Kidney (tissue), 14 donors: ENCODE data around the gene TERT. TPM values are rescaled to one million over a fixed set of nuclear protein-coding genes. Genes with fewer than 3 reads are reported as not detected.

Experiments
- DNase-seq, 5 donors: peaks; one replicate each; pipeline ENCODE4 v3.0.0-alpha.2; 2013 to 2020
- FAIRE-seq: peaks from 2 replicates; lab custom pipeline; 2012; peaks lifted over from hg19 to GRCh38; lab: Jason Lieb, UNC
- H3K27ac ChIP-seq, 2 donors: one replicate each; pipeline ENCODE4 v1.7.0; 2013; ENCODE audit warnings: low read depth in 2 of 2, low read length in 2 of 2, inconsistent platforms in 1 of 2
- H3K27me3 ChIP-seq: one replicate; pipeline ENCODE4 v1.7.1; 2013; ENCODE audit warnings: low read length, inconsistent platforms; ENCODE audit not compliant: control insufficient read depth, insufficient read depth
- H3K36me3 ChIP-seq, 3 donors: one replicate each; pipeline versions ENCODE4 v1.7.0 to v1.7.1; 2013; ENCODE audit warnings: low read length in 3 of 3, control low read depth in 1 of 3, inconsistent platforms in 1 of 3; ENCODE audit not compliant: insufficient read depth in 3 of 3, control insufficient read depth in 2 of 3
- H3K4me1 ChIP-seq, 3 donors: one replicate each; pipeline versions ENCODE4 v1.7.0 to v1.7.1; 2013; ENCODE audit warnings: low read length in 3 of 3, inconsistent platforms in 1 of 3, low read depth in 1 of 3; ENCODE audit not compliant: control insufficient read depth in 2 of 3, insufficient read depth in 2 of 3
- H3K4me3 ChIP-seq, 3 donors: one replicate each; pipeline versions ENCODE4 v1.7.0 to v1.8.1; 2013; ENCODE audit warnings: low read length in 3 of 3, control low read depth in 1 of 3, inconsistent platforms in 1 of 3
- H3K9ac ChIP-seq, 3 donors: one replicate each; pipeline versions ENCODE4 v1.7.0 to v1.7.1; 2013; ENCODE audit warnings: low read length in 3 of 3, control low read depth in 1 of 3, inconsistent platforms in 1 of 3
- H3K9me3 ChIP-seq, 3 donors: one replicate each; pipeline versions ENCODE4 v1.7.0 to v1.7.1; 2013; ENCODE audit warnings: low read length in 3 of 3, control low read depth in 1 of 3, inconsistent platforms in 1 of 3; ENCODE audit not compliant: control insufficient read depth in 2 of 3, insufficient read depth in 1 of 3
- intact Hi-C: fragments of 100-400 bp; cut with DNase I; formaldehyde crosslinking; loops from one replicate; pipeline ENCODE4 v1.11.1; 2022
- polyA plus RNA-seq: library from polyadenylated mRNA; stranded (reverse); fragments of 350-450 nt; fragmentation: Illumina TruSeq; extraction: RNeasy Lipid Tissue Mini Kit (QIAGEN cat#74804); gene quantifications from one replicate; pipeline ENCODE4 v1.2.3, GENCODE V29; 2014; ENCODE audit warnings: low read depth, low replicate concordance; ENCODE audit not compliant: insufficient read depth
- total RNA-seq: library from RNA; stranded (reverse); fragmentation: NEBNext Ultra II Directional; extraction: Animal tissue kit (Norgen Biotek cat#: 25700); gene quantifications from one replicate; pipeline ENCODE4 v1.2.1, GENCODE V29; 2021
- TF ChIP-seq, protein P1 (sequence below): IDR thresholded peaks from 3 replicates; pipeline ENCODE4 v1.5.1; 2012; ENCODE audit warnings: mild to moderate bottlenecking, moderate library complexity, borderline replicate concordance; ENCODE audit not compliant: insufficient read depth; ENCODE audit errors: extremely low read depth
- donor health status: control.
- donor health status: control.
- donor health status: control.
- donor health status: control.
- donor health status: control.
- donor health status: DM: yes; HTN: yes; CAD: no.
- donor health status: Normal renal cell carcinoma (clear cell type).

The TERT gene
- total and polyA plus RNA-seq, 2 donors from 2014 or later, result 0.91 TPM; not detected in 1

DNA sequence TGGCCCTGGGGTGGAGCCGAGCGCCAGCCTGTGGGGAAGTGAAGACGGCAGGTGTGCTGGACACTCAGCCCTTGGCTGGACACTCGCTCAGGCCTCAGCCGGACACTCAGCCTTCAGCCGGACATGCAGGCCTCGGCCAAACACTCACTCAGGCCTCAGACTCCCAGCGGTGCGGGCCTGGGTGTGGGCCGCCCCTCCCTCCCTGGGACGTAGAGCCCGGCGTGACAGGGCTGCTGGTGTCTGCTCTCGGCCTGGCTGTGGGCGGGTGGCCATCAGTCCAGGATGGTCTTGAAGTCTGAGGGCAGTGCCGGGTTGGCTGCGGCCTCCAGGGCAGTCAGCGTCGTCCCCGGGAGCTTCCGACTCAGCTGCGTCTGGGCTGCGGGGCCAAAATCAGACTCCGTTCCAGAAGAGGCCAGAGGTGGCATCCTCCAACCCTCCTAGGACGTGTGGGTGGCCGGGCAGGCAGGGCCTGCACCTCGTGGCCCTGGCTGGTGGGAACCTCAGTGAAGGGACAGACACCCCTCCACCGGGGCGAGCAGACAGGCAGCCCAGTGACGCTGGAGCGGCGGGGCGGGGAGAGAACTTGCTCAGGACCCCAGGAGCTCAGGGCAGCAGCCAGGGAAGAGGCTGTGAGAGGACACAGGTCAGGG, 41.3 kb downstream of the TERT start:
- no peaks in the 10 kb centered on the region for H3K9me3 ChIP-seq
- TF ChIP-seq, protein P1, sequence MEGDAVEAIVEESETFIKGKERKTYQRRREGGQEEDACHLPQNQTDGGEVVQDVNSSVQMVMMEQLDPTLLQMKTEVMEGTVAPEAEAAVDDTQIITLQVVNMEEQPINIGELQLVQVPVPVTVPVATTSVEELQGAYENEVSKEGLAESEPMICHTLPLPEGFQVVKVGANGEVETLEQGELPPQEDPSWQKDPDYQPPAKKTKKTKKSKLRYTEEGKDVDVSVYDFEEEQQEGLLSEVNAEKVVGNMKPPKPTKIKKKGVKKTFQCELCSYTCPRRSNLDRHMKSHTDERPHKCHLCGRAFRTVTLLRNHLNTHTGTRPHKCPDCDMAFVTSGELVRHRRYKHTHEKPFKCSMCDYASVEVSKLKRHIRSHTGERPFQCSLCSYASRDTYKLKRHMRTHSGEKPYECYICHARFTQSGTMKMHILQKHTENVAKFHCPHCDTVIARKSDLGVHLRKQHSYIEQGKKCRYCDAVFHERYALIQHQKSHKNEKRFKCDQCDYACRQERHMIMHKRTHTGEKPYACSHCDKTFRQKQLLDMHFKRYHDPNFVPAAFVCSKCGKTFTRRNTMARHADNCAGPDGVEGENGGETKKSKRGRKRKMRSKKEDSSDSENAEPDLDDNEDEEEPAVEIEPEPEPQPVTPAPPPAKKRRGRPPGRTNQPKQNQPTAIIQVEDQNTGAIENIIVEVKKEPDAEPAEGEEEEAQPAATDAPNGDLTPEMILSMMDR, result no peak
- no peak overlapping the region for H3K27ac ChIP-seq
- no peaks in the 10 kb centered on the region for H3K4me1 ChIP-seq
- intact Hi-C loops, result no loop called here
- no peaks in the 10 kb centered on the region for H3K27me3 ChIP-seq
- H3K36me3 ChIP-seq, result no peaks in the 10 kb centered on the region
- H3K9ac ChIP-seq, result no peak overlapping the region
- no peak overlapping the region for H3K4me3 ChIP-seq
- DNase-seq, result no peak
- FAIRE-seq, result no peak

DNA sequence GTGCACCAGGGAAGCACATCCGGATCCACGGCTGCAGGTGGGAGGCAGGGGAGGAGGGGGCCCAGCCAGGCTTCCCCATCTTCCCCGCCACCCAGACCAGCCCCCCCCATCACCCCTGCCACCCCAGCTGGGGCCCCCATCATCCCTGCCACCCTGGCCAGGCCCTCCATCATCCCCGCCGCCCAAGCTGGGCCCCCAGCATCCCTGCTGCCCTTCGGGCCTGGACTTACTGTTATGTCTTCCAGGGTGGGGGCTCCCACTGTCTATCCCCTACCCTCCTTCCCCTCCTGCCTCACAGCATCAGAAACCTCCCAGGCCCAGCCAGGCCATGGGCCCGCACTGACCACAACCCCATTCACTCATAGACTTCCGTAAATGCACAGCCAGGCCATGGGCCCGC, 42.2 kb downstream of the TERT start:
- Histone ChIP-seq H3K4me3 (no peak overlapping the region), H3K36me3 (no peaks in the 10 kb centered on the region), H3K4me1 (no peaks in the 10 kb centered on the region), H3K27me3 (no peaks in the 10 kb centered on the region), H3K9ac (no peak overlapping the region), H3K27ac (no peak overlapping the region), H3K9me3 (no peaks in the 10 kb centered on the region)
- TF ChIP-seq, protein P1, result no peak
- intact Hi-C loops, result no loop called here
- no peak for FAIRE-seq
- DNase-seq, result no peak

DNA sequence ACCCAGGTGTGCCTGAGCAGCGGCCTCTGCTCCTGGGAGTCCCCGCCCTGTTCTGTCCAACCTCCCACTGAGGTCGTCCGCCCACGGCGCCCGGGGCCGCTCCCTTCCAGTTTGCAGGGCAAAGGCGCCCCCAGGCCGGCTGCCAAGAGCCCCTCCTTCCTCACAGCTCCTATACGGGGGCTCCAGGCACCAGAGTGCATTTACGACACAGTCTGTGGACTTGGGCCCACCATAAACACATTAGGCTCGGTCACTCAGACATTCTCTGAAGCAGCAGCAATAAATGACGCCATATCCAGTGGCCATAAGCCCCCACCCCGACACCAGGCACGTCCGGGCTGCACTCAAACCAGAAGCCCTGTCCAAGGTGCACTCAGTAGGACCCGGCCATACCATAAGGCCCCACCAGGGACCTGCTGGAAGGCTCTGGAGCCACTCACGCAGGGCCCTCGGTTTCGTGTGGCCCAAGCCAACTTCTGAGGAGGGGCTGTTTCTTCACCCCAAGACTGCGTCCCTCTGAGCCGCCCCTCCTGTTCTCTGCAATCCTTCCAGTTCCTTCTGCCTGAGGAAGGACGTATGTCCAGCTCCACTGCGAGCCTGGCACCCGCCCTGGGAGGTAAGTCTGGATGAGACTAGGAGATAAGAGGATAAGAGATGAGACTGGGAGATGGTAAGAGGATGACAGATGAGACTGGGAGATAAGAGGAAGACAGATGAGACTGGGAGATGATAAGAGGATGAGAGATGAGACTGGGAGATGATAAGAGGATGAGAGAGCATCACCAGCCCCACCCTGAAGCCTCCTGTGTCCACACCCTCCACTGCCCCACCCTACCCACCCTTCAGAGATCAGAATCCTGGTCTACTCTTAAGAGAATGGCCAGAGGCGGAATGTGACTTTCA, 42.9 kb downstream of the TERT start:
- TF ChIP-seq, protein P1, result no peak
- no peak overlapping the region for H3K4me3 ChIP-seq
- H3K9ac ChIP-seq, result no peak overlapping the region
- H3K27me3 ChIP-seq, result no peaks in the 10 kb centered on the region
- no peak overlapping the region for H3K27ac ChIP-seq
- no peak for FAIRE-seq
- H3K9me3 ChIP-seq, result no peaks in the 10 kb centered on the region
- DNase-seq, result no peak
- no peaks in the 10 kb centered on the region for H3K4me1 ChIP-seq
- H3K36me3 ChIP-seq, result no peaks in the 10 kb centered on the region
- intact Hi-C loops, result no loop called here
